Mucosa of gallbladder (tissue), 1 donor: ENCODE measurements around the gene AJAP1. TPM values are rescaled to one million over a fixed set of nuclear protein-coding genes. Genes with fewer than 3 reads are reported as not detected.
"Not testable (repeated sequence)": the region's sequence is repeated elsewhere in the genome, so short reads cannot be mapped to it uniquely, and the experiment has no call there.

Experiments used
- DNase-seq: peaks from one replicate; pipeline ENCODE4 v3.0.0-alpha.2; 2020; ENCODE audit warnings: low spot score
- total RNA-seq: library from RNA; stranded (reverse); gene quantifications from one replicate; pipeline ENCODE4 v1.2.1, GENCODE V29; 2021
- donor health status: DM: no; HTN: no; CAD: no.

Gene AJAP1
- total RNA-seq, 1 donor from 2014 or later: 0.43 TPM

DNA sequence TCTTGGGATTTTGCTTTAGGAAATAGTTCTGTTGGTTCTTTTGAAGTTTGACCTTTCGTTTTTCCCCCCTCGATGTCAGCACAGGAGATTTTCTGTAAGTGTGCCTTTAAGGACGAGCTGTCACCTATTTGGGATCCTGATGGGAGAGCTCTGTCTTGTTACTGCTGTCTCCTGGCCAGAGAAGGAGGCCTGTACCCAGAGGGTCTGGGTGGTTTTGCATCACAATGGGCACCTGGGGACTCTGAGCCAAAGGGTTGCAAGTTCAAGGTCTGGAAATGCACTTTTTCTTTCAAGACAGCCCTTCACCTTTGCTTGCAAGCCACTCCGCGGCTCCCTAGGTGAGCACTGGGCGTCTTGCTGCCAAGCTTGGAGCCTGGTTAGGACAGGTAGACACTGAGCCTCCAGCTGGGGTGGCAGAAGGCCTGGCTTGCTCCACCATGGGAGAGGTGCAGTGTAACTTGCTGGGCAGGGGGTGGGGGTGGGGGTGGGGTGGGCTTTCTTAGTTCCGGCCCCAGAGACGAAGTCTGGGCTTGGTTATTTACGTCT lies 2.9 kb downstream of the AJAP1 start:
- DNase-seq: no peak

DNA sequence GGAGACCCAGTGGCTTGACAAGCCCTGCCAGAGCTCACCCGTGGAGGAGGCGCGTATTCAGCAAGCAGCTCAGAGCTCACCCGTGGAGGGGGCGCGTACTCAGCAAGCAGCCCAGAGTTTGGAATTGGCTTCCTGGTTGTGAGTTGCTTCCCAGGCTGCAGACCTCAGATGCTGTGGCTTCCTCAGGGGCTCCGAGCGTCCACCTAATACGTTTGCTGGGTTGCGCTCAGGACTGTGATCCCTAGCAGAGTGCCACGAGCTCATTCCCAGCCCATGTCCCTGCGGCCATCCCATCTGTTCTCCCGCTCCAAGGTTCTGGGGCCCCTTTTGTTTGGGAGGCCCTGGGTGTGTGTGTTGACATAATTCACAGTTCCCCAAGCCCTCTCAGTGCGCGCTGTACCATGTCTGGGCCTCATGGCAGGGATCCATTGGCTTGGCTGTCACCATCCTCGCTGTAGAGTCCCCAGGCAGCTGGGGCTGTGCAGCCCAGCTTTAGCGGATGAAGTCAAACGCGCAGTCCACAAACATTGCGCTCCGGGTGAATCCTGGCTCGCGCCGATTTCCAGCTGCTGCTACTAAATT lies 3.6 kb downstream of the AJAP1 start:
- DNase-seq: no peak

DNA sequence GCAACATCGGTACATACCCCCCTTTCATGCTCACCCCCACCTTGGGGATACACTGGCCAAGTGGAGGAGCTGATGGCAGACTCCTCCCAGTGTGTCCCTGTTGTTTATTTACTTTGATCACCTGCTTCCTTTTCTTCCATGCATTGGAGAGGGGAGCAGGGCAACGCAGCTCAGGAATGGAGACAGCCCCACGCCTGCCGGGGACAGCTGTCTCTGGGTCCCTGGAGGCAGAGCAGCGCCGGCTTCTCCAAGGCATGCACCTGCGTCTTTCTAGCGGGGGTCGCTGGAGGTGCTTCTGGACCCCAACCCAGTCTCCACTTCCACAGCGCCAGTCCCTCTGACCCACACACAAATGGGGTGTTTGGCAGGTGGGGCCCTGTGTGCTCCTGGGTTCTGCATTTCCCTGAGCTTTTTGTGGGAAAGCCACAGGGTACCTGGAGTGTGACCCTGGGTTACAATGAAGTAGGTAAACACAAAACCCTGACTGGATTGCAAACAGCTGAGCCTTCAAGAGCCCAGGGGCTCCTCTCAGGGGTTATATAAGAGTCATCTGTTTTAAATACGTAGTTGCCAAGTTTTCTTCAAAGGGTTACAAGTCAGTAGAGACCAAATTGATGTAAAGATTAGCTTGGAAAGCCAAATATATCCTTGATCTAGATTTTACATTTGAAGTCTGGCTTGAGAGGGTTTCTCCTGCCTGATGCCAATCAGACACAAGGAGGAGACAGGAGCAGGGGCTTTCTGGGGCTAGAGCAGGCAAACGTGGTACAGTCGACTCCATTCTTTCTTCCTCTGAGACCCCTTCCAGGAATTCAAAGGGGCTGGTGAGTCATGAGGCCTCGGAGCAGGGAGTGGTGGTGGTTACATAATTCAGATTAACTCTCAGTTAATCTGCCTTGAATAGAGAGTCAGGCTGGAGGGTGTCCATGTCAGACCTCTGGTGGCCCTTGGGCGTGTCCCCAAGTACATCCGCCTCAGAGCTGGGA lies 4.5 kb downstream of the AJAP1 start:
- DNase-seq: no peak

DNA sequence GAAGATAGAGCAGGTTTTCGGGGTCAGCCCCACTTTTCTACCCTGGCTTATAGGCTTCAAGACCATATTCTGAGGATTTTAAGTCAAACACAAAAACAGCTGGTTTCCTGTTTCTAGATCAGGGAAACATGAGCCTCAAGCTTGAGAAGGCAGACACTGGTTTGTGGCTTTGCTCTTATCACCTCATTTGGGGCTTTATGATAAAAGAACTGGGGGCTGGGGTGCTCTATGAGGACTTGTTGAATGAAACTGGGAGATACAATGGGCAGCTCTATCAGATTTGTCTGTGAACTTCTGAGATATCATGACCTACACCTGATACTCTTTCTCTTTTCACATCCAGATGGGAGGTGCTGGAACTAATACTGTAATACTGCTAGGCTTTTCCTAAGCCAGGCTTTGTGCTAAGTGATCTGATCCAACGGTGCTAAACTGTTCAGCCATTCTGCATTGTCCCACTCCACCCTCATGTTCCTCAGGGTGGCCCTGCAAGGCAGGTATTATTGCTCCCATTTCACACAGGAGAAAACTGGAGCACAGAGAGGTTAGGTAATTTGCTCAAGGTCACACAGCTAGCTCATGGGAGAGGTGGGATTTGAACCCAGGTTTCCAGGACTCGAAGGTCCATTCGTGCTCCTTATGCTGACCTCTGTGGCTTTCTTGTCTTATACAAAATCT lies 6.6 kb downstream of the AJAP1 start:
- DNase-seq: no peak

DNA sequence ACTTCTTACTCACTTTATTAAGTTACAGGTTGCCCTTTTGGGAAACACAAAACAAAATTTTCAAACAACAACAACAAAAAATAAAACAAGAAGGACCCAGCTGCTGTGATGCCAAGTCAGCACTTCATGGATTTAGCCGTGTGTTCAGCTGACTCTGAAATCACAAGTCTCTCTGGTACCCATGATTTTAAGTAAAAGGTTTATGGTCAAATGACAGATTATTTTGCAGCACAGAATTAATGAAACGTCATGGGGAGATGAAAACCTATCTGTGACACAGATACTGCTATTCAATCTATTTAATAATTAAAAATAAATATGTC lies 7.1 kb downstream of the AJAP1 start:
- no peak for DNase-seq

DNA sequence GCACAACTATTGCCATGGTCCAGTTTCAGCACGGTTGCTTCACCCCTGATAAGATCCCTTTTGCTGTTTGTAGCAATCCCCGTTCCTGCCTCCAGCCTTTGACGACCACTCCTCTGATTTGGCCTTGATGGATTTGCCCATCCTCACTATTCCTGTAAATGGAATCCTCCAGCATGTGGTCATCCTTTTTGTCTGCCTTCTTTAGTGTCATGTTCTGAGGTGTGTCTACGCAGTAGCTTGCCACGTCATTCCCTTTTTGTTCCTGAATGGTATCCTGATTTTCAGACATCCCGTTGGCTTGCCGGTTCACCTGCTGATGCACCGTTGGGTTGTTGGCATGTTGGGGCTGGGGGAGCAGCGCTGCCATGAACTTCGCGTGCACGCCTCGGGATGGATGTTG lies 7.8 kb downstream of the AJAP1 start:
- DNase-seq: no peak

DNA sequence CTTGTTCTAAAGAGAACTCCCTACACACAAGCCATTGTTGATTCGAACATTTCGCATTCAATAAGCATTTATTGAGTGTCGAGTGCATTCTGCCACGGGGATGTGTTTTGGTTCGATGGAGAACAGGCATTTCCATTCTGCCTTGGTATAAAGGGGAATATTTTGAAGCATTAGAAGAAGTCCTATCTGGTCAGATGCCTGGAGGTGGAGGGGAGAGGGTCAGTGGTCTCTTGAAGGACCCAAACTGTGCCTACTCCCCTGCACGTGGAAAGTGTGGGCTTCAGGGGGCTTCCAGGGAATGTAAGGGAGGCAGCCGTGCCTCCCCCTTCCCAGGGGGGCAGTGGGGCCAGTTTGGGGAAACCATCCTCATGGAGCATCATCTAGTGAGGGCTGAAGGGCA lies 8.3 kb downstream of the AJAP1 start:
- no peak for DNase-seq

DNA sequence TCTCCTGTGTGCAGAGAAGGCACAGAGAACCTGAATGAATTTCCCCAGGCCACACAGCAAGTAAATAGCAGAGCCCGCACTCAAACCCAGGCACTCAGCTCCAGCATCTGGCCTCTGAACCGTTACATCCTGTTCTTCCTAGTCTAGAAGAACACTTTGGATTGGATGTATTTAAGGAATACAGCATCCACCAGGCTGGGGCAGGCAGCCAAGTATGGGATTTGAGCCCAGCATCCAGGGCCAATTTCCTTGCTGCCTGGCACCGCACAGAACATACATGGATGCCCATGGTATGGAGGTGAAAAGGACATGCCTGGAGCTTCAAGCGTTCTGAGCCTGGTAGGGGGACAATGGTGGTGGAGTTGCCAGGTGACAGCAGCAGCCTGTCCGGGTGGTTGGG lies 9.7 kb downstream of the AJAP1 start:
- DNase-seq: no peak

DNA sequence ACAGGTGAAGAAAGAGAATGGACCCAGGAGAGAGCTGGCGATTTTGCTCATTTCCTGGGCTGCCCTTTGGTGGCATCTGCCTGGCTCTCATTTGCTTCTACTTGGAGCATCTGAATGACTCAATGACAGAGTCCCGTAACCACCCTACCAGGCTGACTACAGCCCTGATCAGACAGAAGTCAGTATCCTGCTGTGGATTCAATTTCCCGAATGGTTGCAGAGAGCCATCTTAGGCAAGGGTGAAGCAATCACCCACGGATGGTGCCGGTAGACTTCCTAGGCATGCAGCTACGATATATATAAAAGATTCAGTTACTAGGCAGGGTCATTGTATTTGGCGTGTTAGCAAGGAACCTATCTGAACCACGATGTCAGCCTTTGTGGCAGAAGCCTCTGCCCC lies 10.2 kb downstream of the AJAP1 start:
- no peak for DNase-seq

DNA sequence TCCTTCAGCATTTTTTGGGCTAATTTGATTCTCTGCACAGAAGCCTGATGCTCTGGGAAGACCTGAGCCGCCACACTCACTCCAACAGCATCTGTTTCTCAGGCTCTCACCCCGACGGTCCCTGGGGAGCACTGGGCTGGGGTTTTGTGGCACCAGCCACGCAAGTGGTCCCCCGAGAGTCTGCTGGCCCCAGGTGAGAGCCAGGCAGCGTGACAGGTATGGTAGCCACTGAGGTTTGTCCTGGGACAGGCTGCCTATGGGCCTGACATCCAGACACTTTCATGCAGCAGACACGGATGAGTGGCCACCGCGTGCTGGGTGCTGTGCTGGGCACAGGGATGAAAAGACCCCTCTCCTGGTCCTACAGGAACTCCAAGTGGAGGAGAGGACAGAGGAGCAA lies 11.0 kb downstream of the AJAP1 start:
- no peak for DNase-seq

DNA sequence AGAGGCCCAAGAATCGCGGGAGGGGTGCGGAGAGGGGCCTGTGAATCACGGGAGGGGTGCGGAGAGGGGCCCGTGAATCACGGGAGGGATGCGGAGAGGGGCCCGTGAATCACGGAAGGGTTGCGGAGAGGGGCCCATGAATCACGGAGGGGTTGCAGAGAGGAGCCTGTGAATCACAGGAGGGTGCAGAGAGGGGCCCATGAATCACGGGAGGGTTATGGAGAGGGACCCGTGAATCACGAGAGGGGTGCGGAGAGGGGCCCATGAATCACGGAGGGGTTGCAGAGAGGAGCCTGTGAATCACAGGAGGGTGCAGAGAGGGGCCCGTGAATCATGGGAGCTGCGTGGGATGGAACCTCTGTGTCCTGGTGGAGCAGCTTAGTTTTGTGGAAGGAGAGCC lies 12.3 kb downstream of the AJAP1 start:
- not testable (repeated sequence) for DNase-seq

DNA sequence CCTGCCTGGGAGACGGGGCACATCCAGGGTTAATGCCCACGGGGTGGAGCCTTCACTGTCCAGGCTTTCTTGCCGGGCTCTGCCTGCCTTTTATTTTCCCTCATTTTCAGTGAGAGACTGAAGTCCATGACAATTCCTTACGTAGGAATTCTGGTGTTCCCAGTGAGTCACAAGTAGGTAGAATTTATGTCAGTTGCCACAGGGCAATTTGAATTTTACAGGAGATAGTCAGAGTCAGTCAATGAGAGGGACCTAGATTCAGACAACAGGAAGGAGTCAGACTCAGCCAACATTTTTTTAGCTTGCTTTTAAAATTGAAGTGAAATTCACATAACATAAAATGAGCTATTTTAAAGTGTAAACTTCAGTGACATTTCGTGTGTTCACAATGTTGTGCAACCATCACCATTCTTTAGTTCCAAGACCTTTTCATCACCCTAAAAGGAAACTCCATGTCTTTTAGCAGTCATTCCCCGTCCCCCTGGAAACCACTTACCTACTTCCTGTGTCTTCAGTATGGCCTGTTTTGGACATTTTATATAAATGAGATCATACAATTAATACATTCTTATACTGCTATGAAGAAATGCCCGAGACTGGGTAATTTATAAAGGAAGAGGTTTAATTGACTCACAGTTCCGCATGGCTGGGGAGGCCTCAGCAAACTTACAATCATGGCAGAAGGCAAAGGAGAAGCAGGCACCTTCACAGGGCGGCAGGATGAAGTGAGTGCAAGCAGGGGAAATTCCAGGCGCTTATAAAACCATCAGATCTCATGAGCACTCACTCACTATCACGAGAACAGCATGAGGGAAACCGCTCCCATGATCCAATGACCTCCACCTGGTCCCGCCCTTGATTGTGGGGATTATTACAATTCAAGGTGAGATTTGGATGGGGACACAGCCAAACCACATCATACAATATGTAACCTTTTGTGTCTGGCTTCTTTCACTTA lies 14.6 kb downstream of the AJAP1 start:
- no peak for DNase-seq

DNA sequence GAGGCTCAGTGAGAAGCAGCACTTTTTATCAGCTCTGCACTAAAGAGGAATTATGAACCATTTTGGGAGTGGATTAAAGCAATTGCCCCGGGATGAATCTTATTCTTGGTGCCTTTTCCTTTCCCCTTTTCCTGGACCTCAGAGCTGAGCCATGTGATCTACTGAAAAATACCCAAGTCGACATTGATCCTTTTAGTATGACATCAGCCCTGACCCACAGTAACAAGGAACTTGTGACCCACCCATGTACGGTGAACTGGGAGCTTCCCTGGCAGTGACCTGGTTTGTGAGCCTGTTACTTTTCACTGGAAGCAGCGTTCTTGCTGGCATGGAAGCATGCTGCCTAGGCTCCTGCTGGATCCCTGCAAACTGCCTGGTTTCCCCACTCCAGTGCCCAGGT lies 15.9 kb downstream of the AJAP1 start:
- no peak for DNase-seq

DNA sequence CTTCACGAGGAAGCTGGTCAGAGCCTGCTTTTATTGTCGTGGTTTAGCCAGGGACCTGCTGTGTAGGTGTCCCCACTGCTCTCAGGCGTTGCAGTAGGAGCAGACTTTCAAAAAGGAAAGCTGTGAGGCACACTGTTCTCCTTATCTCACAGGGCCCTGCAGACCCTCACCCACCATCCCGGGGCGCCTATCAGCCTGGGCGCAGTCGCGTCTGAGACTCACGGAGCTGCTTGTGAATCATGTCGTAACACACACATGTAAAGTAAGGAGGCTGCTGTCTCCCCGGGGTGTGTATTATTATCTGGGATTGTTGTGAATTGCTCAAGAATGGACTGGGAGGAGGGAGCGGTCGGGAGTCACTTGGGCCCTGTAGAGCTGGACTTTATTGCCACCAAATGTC lies 17.4 kb downstream of the AJAP1 start:
- no peak for DNase-seq

DNA sequence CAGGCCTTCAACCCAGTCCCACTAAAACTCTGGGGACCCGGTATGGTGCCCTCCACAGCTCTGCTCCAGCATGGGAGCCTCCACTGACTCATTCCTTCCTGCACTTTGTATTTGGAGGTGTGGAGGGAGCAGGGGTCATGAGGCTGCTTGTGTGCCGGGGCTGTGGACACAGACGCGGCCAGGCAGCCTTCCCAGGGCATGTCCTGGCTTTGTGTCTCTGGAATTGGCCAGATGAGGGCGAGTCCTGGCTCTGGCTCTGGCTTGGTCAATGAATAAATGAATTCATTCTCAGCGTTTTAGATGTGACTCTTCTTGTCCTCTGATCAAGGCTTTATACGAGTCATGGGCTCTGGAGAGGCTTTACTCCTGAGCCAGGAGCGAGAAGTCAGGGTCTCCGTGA lies 19.1 kb downstream of the AJAP1 start:
- DNase-seq: no peak

DNA sequence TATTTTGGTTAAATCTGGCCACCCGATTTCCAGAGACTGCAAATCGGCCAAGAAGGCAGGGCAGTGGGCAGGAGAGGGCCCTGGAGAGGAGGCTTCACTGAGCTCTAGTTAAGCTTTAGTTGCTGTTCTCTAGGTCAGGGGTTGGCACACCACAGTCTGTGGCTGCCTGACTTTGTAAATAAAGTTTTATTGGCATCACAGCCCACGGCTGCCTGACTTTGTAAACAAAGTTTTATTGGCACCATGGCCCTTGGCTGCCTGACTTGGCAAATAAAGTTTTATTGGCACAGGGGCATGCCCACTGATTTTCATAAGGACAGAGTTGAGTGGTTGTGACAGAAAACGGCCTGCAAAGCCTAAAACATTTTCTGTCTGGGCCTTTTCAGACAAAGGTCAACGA lies 19.7 kb downstream of the AJAP1 start:
- DNase-seq: no peak

DNA sequence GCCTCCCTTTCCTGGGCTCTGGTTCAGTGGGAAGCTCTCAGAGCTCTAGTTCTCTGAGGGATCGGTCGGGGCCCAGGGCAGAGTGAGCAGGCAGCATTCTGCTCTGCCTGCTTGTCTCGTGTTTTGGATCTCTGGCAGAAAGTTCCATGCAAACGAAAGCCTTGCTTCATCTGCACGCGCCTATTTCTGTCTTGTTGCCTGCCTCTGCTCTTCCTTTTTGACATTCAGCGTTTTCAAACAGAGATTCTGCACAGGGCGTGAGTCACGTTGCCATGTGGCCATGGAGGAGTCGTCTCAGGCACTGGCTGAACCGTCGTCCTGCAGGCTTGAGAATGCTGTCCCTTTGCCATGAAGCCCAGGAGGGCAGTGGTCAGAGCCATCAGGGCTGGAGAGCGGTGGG lies 20.3 kb downstream of the AJAP1 start:
- DNase-seq: no peak

DNA sequence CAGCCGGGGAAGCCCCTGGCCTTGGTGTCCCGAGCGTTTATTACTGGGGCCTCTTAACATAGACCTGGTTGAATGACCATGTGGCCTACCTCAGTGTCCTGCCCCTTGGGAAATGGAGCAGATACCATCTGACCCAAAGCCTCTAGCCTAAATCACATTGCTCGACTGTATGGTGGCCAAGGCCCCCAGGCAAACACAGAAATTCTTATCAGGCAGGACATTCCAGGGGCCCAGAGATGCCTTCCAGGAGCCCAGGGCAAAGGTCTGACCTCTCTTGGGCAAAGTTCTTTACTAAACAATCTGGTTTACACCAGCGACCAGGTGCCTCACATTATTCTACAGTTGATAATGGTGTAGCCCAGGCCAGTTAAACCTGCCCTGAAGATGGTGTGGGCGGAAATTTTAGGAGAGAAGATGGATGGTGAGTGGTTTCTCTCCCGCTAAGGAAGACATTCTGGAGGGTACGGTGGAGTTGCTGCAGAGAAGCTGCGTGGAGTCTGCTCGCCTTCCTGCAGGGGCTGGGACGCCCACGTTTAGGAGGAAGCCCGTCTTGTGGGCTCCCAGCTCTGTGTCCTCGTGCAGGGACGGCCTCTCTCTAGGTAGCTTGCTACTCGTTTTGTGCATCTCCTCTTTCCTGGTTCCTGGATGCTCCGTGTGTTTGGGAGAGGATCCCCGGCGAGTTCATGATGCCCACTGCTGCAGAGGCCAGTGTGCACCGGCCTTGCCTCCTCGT lies 21.2 kb downstream of the AJAP1 start:
- no peak for DNase-seq

DNA sequence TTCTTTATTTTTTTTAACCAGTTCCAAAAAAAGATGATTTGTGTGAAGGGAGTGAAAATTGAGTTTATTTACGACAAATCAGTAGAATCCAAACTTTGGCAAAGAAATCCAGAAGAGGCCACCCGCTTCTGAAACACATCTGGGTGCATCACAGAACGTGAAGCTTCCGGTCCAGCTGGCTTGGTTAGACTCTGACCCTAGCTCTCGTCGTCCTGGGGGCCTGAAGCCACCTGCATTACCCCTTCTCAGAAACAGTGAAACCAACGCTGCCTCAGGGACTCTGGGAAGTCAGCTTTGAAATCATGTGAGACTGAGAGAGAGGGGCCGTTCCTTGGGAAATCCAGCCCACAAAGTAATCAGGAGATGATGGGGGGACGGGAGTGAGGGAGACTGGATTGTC lies 21.8 kb downstream of the AJAP1 start:
- DNase-seq: no peak

DNA sequence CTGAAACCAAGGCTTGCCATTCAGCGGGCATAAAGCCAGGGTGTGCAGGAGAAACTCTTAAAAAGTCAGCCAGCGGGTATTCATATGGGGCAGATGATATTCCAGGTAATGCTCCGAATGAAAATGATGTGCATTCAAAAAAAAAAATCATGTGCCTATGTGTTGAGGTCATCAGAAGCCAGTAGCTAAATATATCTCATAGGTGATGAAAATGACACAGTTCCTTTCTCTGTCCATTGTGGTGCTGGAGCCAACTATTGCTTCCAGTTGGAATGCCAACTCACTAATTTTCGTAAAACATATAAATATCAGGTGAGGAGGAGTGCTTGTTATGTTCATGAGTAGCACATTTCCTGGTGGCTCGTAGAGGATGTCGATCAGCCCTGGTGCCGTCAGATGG lies 23.2 kb downstream of the AJAP1 start:
- no peak for DNase-seq
